G401 (cell line): ENCODE measurements around the gene LRCH1. TPM values are rescaled to one million over a fixed set of nuclear protein-coding genes. Genes with fewer than 3 reads are reported as not detected.

Source experiments
- DNase-seq: peaks from one replicate; pipeline ENCODE4 v3.0.0-alpha.2; 2015; ENCODE audit warnings: low spot score
- in situ Hi-C: cut with HindIII; loops from 2 replicates; pipeline ENCODE4 v1.10.0; 2016; ENCODE audit warnings: low sequenced_read_pairs, mixed read lengths
- total RNA-seq: library from RNA; depleted of rRNA; stranded (reverse); fragments of >200 nt; shearing (Covaris generic); gene quantifications from 2 replicates; pipeline ENCODE4 v1.2.3, GENCODE V29; 2014

Gene LRCH1
- total RNA-seq, 1 experiment from 2014 or later = 0.85 TPM

DNA sequence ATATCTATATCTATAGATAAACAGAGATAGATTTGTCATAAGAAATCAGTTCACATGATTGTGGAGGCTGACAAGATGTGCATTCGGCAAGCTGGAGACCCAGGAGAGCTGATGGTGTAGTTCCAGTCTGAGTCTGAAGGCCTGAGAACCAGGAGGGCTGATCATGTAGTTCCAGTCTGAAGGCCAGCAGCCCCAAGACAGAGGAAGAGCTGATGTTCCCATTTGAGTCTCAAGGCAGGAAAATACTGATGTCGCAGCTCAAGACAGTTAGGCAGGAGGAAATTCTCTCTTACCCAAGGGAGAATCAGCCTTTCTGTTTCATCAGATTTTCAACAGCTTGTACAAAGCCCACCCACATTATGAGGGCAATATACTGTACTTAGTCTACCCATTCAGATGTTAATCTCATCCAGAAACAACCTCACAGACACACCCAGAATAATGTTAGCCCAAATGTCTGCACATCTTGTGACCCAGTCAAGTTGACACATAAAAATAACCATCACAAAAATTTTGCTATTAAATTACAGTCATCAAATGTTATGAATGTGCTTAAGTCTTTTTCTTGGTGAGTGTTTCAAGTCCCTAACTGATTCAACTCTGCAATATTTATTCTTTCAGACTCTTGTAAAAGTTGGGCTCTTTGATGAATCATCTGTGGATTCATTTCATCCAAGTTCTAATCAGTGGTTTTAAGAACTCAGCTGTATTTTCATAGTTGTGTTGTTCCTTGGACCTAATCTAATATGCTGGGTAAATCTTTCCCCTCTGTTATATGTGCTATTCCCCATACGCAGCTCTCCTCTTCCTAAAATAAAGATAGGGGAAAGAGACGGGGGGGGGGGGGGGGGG, 22.7 kb upstream of the LRCH1 start:
- in situ Hi-C loops = no loop called here
- DNase-seq = no peak

DNA sequence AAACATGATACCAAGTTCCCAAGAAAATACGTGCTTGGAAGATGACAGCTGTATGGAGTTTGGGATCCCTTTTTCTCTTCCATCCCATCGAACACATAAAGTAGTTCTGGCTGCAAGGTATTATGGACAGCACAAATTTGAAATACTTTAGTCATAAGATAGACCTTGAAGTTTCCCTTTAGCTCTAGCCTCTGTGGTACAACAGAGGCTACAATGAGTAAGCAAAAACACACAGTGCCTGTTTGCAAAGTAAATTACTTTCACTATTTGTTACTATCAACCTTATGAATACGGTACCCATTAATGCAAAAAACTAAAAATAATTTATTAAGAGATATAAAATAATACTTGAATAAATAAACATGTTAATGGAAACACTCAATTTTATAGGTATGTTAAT, 21.0 kb upstream of the LRCH1 start:
- in situ Hi-C loops = no loop called here
- DNase-seq = no peak

DNA sequence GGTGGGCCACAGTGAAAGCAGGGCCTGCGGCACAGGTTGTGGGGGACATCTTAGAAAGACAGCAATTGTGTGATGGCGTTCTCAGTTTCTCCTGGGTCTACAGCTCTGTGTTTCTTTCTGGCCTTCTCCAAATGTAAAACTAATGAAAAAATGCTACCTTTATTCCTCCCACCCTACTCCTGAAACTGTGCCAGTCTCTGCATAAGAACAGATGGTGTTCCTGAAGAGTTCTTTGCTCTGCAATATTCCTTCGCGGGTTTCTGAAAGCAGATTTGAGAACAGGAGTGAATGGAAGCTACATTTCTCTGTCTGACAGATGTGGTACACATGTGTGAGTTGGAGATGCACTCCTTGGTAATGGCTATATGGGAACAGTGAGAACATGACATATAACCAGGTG, 18.0 kb upstream of the LRCH1 start:
- in situ Hi-C loops = no loop called here
- DNase-seq = peak; percentile 61

DNA sequence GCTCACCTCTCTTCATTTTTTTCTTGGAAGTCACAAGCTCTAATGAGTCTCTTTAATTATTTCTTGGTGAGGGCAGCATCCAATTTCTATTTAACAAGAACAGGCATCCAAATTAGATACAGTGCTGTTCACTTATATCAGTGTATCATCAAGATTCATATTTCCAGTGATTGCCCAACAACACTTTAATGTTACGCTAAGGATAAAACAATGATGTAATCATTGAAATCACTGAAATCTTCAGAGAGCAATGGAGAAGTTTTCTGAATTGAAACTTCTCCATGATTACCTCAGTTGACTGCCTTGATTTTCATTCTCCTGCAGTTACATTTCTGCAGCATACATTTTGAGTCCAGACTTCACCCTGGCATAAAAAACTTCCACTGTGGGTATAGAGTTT, 17.1 kb upstream of the LRCH1 start:
- in situ Hi-C loops = no loop called here
- DNase-seq = no peak

DNA sequence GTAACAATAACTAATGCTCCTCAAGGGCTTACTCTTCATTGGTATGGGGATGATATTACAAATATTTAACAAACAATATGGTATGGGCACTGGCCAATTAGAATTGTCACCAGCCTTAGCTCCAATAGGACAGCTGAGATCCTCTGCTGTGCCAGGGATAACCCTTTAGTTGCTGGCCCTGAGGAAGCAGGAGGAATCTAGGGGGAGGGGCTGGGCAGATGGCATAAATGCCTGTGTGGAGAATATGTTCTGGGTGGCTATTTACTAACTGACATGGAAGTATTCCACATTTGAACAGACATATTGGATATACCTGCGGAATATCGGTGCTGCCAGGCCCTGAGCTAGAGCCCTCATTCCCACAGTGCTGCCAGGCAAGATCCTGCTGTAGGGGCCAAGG, 16.6 kb upstream of the LRCH1 start:
- in situ Hi-C loops = no loop called here
- no peak for DNase-seq

DNA sequence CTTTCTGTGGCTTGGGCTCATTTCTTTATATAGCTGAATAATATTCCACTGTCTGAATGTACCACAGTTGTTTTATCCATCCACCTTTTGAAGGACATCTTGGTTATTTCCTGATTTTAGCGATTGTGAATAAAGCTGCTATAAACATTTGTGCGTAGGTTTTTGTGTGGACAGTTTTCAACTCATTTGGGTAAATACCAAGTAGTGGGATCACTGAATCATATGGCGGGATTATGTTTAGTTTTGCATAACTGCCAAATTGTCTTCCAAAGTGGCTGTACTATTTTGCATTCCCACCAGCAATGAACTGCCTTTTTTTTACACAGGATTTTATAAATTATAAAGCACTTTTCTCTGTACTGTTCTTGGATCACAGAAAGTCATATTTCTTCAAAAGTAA, 13.7 kb upstream of the LRCH1 start:
- no peak for DNase-seq
- in situ Hi-C loops = no loop called here

DNA sequence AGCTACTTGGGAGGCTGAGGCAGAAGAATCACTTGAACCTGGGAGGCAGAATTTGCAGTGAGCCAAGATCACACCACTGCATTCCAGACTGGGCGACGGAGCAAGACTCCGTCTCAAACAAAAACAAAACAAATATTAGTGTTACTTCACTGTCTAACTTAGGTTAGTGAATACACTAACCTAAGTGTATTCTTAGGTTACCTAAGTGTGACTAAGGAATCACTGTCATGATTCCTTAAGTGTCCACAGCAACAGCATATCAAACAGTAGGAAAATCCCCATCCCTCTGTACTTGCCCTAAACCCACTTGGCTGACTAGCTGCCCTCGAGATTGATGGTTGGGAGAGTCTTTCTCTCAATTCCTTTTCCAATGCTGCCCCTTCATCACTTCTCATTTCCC, 11.8 kb upstream of the LRCH1 start:
- in situ Hi-C loops = no loop called here
- no peak for DNase-seq

DNA sequence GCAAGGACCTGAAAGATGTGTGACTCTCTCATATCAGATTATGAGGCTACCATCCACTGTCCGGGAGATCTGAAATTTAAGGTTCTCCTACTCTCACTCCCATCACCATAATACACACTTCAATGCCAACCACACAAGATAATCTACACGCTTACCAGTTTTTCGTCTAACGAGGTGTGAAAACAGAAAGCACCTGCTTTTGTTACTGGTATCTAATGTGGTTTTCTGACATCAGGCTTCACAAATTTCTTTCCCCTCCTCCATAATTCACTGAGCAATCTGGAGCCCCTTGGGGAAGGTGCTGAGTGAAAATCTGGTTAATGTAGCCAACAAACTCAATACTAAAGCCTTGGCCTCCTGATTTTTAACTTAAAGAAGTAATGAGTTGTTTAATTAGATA, 10.1 kb upstream of the LRCH1 start:
- in situ Hi-C loops = no loop called here
- no peak for DNase-seq

DNA sequence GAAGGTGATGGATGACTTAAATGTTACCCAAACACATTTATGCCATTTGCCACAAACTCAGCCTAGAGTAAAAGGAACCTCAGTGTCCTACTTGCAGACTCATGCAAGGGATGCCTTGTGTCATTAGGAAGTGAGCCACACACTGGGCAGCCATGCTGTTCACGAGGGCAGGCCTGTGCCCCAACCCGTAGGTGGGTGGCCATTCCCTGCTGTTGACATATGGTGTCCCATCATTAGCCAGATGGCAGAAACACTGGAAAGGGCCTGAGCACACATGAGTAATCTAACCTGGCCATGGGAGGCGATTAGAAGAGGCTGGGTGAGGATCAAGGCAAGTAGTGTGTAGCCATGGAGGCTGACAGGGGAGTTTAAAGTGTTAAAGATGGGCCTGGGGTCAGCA, 9.7 kb upstream of the LRCH1 start:
- in situ Hi-C loops = no loop called here
- DNase-seq = peak; percentile 98

DNA sequence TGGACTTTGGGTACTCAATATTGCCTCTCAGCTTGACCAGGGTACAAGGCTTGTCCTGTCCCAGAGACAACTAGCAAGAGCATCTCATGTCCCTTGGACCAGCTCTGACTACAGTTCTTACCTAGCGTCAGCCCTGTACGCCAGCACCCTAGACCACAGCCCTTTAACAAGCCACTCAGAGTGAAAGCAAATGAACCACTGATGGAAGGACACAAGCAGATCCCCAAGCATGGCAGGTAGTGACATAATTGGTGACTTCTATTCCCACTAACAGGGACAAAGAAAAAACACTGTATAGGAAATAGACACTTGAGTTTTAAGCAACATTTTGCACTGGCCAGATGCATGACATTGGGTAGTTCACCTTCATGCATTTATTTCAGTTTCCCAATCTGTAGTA, 8.8 kb upstream of the LRCH1 start:
- in situ Hi-C loops = no loop called here
- no peak for DNase-seq

DNA sequence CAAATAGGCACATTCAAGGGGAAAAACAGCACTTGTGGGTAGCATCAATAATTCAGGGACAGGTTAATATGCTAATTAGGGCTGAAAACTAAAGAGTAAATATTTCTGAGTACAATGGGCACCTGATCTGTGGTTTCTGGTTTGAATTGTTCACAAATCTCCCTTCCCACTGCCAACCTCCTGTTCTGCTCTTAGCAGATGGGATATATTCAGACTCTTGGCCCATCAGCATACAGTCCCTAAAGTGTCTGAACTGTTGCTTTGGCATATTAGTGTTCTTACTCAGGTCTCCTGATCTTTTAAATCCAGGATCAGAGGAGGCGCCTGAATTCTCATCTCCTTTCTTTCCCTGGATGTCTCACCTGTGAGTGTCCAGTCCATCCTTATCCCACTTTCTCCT, 8.2 kb upstream of the LRCH1 start:
- DNase-seq = peak; percentile 85
- in situ Hi-C loops = no loop called here

DNA sequence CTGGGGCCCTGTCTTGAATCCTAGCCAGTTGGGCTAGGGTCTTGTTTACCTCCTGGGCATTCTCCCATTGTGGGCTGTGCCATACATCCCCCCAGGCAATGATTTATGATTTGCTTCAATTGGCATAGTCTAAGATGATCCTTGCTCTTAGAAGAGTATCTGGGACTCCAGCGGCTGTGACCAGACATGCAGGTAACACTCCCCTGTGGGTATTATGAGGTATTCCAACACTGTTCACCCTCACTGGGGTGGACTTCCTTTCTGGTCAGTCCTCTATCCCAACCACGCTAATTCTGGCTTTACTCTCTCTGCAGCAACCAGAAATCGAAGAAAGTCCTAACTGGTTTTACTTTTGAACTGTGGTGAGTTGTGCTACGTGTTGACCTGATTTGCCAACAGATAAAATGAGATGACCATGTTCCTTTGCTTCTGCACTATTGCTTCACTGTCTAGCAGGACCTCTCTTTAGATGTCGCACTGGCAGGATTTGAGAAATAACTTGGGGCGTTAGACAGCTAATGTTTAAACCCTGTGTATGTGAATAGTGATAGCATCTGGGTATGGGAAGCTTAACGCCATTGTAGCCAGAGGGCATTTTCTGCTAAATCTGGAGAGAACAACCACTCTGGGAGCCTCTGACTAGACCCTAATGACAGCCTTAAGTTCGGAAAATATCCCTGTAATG, 6.7 kb upstream of the LRCH1 start:
- no peak for DNase-seq
- in situ Hi-C loops = no loop called here

DNA sequence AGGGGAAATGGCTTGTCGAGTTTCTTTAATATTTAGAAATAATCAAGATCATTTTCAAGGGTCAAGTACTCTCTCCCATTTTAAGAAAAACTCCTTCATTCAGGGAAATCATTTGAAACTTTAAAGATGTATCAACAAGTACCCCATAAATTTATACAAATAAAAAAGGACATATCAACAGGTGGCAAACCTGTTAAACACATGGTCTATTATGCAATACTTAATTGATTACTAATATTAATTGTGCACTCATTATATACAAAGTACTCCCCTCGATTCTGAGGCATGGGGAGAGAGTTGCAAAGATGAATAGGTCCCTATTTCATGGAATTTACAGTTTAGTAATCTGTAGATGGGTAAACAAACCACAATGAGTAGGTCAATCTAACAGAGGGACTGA, 2.1 kb upstream of the LRCH1 start:
- in situ Hi-C loops = no loop called here

DNA sequence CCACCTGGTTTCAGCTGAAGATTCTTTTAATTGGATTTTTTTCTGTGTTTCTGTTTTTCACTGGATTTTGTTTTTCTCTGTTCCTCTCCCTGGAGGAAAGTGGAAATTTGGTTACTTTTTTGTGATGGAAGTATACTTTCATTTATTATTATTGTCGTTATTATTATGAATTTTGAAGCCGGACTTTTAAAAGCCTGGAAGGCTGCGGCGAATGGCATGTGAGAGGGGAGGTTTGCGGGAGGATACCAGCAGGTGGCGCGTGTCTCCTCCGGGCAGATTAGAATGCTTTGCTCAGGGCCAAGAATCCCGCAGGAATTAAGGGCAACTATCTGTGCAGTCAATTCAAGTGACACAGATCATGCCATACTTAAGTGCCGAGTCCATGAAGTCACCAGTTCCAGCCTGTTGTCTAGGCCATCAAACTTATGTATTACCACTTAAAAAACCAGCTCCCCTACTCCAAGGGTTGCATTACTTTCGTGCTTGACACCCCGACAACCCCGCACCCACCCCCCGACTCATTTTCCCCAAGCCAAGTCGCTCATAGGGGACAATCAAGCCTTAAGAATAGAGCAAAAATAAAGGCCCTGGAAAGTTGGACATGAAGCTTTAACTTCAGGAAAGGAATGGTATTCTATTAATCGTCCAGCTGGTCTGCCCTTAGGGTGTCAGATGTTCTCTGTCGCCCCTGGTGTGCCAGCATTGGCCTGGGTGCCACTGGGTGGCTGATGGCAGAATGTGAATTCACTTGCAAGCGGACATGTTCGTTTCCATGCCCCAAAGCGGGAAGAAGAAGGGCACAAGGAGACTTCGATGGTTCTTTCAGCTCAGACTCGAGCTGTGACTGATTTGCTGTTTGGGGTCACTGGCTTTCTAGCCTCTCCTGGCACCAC, 1.3 kb upstream of the LRCH1 start:
- in situ Hi-C loops = no loop called here
- peak; percentile 81 for DNase-seq

More for the DNA sequence above, 2.1 kb upstream of the LRCH1 start:
- DNase-seq = no peak

DNA sequence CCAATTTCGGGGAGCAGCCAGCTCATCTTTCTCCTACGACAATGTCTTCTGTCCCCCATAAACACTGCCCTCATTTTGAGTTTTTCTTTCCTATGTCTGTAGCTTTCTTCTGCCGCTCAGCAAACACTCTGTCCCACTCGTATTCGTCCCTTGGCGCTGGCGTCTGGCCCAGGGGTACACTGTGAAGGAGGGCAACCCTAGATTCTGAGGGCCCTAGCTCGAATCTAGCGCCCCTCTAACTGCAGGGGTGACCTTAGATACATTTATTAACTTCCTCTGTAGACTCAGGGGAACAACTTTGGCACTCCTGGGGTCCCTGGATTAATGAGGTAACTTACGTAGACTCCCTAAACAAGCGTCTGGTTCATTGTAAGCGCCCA, 677 bp upstream of the LRCH1 start:
- no peak for DNase-seq
- in situ Hi-C loops = no loop called here

DNA sequence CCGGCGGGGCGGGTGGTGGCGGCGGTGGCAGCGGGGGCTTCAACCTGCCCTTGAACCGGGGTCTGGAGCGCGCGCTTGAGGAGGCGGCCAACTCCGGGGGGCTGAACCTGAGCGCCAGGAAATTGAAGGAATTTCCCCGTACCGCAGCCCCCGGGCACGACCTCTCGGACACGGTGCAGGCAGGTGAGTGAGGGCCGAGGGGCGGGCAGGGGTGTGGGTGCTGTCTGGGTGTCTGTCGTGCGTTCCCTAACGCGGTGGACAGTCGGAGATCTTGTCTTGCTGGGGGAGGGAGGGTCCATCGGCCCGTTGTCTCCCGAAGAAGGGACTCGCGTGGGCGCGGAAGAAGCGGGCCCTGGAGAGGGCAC, 533 bp downstream of the LRCH1 start:
- DNase-seq = no peak
- in situ Hi-C loops = no loop called here

DNA sequence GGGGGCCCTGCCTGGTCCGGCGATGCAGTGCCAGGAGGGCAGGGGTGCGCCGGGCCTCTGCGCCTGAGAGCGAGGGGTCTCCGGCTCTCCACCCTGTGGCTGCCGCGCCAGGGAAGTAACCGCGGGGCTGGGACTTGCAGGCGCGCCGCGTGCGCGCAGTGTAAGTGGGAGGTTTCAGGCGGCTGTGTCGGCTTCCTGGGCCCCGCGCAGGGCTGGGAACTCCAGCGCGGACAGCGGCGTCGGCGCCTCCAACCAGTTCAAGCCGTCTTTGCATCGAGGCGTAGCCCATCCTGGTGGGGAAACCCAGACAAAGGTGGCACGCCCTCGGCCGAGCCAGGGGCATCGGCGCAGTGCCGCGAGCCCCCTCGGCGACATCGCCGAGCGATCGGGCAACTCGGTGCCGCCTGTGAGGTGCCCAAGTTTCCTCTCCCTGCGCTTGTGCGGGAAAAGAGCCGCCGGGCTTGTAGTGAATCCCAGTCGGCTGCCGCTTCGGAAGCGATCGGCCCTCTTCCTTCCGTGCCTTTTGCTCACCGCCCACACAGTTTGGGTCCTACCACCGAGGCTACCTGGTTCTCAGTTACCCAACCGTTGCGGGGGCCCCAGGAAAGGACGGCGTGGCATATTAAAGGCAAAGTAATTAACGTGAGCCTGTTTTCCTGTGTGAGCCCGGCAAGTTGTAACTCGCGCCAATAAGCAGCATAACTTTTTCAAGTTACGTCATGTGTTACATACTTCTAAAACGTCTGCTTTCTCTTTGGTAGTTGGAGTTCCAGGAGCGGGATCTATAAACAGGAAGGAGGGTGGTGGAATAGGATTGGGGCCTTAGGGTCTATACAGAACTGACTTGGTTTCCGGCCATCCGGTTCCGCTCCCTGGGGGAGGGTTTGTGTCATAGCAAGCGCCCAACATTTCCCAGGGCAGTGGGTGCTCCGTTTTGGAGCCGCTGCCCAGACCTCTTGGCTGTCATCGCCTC, 1.2 kb downstream of the LRCH1 start:
- peak; percentile 63 for DNase-seq
- in situ Hi-C loops = no loop called here

DNA sequence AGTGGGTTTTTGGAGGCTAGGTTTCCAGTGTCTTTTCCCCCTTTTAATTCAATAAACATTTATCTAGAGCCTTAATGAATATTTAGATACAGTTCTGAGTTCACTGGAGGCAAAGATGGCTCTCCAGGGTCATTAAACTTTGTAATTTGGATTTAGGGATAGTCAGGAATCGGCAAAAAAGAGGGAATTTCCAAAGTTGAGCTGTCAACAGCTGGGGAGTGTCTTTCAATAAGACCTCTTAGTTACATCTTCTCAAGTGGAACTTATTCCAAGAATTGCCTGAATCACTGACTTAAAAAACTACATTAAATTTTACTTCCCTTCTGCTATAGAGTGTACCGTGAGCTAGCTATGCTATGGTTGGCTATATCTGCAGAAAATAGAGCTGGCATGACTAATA, 2.0 kb downstream of the LRCH1 start:
- in situ Hi-C loops = no loop called here
- DNase-seq = no peak
